Type B pancreatic cell (in vitro differentiated cells): Measurements from ENCODE around the gene YTHDF1. TPM values are rescaled to one million over a fixed set of nuclear protein-coding genes. Genes with fewer than 3 reads are reported as not detected.

ENCODE experiments used
- DNase-seq: peaks from one replicate; pipeline ENCODE4 v3.0.0; 2021; ENCODE audit warnings: mixed read lengths; ENCODE audit not compliant: unreplicated experiment; ENCODE audit errors: extremely low spot score
- H3K27ac Mint-ChIP-seq: 2 replicates; pipeline ENCODE4 v1.8.0; 2021; ENCODE audit warnings: mild to moderate bottlenecking, mixed read lengths
- H3K27me3 Mint-ChIP-seq: 2 replicates; pipeline ENCODE4 v1.8.0; 2021; ENCODE audit warnings: mixed read lengths
- H3K36me3 Mint-ChIP-seq: 2 replicates; pipeline ENCODE4 v1.8.0; 2021; ENCODE audit warnings: mixed read lengths
- H3K4me1 Mint-ChIP-seq: one replicate; pipeline ENCODE4 v1.8.0; 2021; ENCODE audit warnings: mixed read lengths; ENCODE audit not compliant: unreplicated experiment
- H3K4me3 Mint-ChIP-seq: 2 replicates; pipeline ENCODE4 v1.8.0; 2021; ENCODE audit warnings: mild to moderate bottlenecking, mixed read lengths
- H3K9me3 Mint-ChIP-seq: 2 replicates; pipeline ENCODE4 v1.8.0; 2021; ENCODE audit warnings: mixed read lengths
- total RNA-seq: library from RNA; stranded (reverse); gene quantifications from 2 replicates; pipeline ENCODE4 v1.2.1, GENCODE V29; 2021; ENCODE audit warnings: low replicate concordance
- TF ChIP-seq, protein P1 (sequence below): fragments of 200-600 bp; sonication (generic); conservative IDR thresholded peaks from 2 replicates; pipeline ENCODE4 v1.5.0; 2021; ENCODE audit warnings: antibody characterized with exemption, mild to moderate bottlenecking

The YTHDF1 gene
- total RNA-seq, 1 donor from 2014 or later, result 50.4 TPM

- TF ChIP-seq, protein P1, sequence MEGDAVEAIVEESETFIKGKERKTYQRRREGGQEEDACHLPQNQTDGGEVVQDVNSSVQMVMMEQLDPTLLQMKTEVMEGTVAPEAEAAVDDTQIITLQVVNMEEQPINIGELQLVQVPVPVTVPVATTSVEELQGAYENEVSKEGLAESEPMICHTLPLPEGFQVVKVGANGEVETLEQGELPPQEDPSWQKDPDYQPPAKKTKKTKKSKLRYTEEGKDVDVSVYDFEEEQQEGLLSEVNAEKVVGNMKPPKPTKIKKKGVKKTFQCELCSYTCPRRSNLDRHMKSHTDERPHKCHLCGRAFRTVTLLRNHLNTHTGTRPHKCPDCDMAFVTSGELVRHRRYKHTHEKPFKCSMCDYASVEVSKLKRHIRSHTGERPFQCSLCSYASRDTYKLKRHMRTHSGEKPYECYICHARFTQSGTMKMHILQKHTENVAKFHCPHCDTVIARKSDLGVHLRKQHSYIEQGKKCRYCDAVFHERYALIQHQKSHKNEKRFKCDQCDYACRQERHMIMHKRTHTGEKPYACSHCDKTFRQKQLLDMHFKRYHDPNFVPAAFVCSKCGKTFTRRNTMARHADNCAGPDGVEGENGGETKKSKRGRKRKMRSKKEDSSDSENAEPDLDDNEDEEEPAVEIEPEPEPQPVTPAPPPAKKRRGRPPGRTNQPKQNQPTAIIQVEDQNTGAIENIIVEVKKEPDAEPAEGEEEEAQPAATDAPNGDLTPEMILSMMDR, result no peak
- Mint-ChIP-seq H3K27ac (no peak overlapping the region), H3K9me3 (no peaks in the 10 kb centered on the region), H3K36me3 (no peaks in the 10 kb centered on the region), H3K4me1 (peaks cover 25% of the 10 kb centered on the region), H3K4me3 (no peak overlapping the region), H3K27me3 (peaks cover 16% of the 10 kb centered on the region)
- no peak for DNase-seq
These were observed 16.5 kb upstream of the YTHDF1 start for GRCh38 chr20:63232235-63233060.

DNA sequence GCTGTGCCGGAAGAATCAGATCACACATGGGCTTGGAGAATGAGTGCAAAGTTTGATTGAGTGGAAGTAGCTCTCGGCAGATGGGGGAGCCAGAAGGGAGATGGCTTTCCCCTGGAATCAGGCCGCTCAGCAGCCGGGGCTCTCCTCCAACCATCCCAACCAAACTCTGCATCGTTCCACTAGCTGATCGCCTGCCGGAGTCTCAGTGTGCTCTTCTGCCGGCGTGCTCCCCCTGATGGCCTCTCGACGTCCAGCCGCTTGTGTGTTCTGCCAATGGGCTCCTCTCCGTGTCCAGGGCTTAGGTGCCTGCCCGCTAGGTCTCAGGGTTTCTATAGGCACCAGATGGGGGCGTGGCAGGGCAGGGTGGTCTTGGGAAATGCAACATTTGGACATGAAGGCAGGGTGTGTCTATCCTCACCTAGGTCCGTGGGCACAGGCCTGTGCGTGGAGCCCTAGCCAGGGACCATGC, 14.9 kb upstream of the YTHDF1 start:
- no peaks in the 10 kb centered on the region for H3K9me3 Mint-ChIP-seq
- DNase-seq, result no peak
- peaks cover 16% of the 10 kb centered on the region for H3K27me3 Mint-ChIP-seq
- H3K4me3 Mint-ChIP-seq, result no peak overlapping the region
- H3K27ac Mint-ChIP-seq, result no peak overlapping the region
- H3K36me3 Mint-ChIP-seq, result no peaks in the 10 kb centered on the region
- H3K4me1 Mint-ChIP-seq, result peaks cover 25% of the 10 kb centered on the region
- TF ChIP-seq, protein P1, result peak; percentile 73

GRCh38 chr20:63228806-63229205, 12.9 kb upstream of the YTHDF1 start:
- Mint-ChIP-seq H3K4me3 (no peak overlapping the region), H3K27ac (no peak overlapping the region)

GRCh38 chr20:63227260-63227659, 11.3 kb upstream of the YTHDF1 start:
- no peak for DNase-seq
- H3K27ac Mint-ChIP-seq, result no peak overlapping the region
- TF ChIP-seq, protein P1, result no peak
- H3K4me1 Mint-ChIP-seq, result peaks cover 39% of the 10 kb centered on the region
- peaks cover 17% of the 10 kb centered on the region for H3K27me3 Mint-ChIP-seq
- no peak overlapping the region for H3K4me3 Mint-ChIP-seq
- H3K36me3 Mint-ChIP-seq, result no peaks in the 10 kb centered on the region
- no peaks in the 10 kb centered on the region for H3K9me3 Mint-ChIP-seq

More at GRCh38 chr20:63228806-63229205, 12.9 kb upstream of the YTHDF1 start:
- Mint-ChIP-seq H3K9me3 (no peaks in the 10 kb centered on the region), H3K36me3 (no peaks in the 10 kb centered on the region), H3K4me1 (peaks cover 35% of the 10 kb centered on the region), H3K27me3 (peaks cover 16% of the 10 kb centered on the region)
- TF ChIP-seq, protein P1, result no peak
- no peak for DNase-seq

- H3K36me3 Mint-ChIP-seq, result no peaks in the 10 kb centered on the region
- H3K27ac Mint-ChIP-seq, result no peak overlapping the region
- no peak for DNase-seq
- peaks cover 31% of the 10 kb centered on the region for H3K4me1 Mint-ChIP-seq
- no peak overlapping the region for H3K4me3 Mint-ChIP-seq
- TF ChIP-seq, protein P1, result no peak
- no peaks in the 10 kb centered on the region for H3K9me3 Mint-ChIP-seq
- H3K27me3 Mint-ChIP-seq, result peaks cover 12% of the 10 kb centered on the region
These were observed 10.4 kb upstream of the YTHDF1 start for GRCh38 chr20:63226042-63226943.
